ENCODE results near the gene CCDC127. TPM values are rescaled to one million over a fixed set of nuclear protein-coding genes. Genes with fewer than 3 reads are reported as not detected.

CCDC127 gene
- total and polyA plus RNA-seq, 2 of the 13 experiments (the other 11 are each of a cell fraction or from before 2014, with no cell fraction given): 2.9 to 4.3 TPM

DNA sequence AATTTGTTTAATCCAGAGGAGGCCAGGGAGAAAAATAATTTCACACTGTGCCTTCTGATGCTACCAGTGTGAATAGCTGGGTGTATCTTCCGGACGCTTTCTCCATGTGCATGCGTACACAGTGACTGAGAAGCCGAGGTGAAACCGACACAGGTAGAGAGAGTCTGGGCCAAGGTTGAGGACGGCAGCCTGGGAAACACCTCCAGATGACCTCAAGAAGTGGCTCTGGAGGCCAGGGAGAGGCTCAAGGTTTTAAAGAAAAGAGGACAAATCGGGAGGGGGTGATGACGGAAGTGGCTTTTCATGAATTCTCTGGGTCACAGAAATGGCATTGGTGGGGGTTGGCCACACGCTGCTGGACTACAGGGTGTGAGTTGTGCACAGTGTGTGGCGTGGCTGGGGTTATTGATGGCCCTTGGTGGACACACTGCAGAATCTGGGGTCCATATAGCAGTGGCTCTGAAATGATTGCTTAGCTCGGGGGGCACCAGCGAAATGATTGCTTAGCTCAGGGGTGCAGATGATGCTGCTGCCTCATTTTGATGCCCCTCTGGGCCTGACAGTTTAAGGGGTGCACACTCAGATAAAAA, 60.7 kb downstream of the CCDC127 start (continued):
- TF ChIP-seq, protein P1, sequence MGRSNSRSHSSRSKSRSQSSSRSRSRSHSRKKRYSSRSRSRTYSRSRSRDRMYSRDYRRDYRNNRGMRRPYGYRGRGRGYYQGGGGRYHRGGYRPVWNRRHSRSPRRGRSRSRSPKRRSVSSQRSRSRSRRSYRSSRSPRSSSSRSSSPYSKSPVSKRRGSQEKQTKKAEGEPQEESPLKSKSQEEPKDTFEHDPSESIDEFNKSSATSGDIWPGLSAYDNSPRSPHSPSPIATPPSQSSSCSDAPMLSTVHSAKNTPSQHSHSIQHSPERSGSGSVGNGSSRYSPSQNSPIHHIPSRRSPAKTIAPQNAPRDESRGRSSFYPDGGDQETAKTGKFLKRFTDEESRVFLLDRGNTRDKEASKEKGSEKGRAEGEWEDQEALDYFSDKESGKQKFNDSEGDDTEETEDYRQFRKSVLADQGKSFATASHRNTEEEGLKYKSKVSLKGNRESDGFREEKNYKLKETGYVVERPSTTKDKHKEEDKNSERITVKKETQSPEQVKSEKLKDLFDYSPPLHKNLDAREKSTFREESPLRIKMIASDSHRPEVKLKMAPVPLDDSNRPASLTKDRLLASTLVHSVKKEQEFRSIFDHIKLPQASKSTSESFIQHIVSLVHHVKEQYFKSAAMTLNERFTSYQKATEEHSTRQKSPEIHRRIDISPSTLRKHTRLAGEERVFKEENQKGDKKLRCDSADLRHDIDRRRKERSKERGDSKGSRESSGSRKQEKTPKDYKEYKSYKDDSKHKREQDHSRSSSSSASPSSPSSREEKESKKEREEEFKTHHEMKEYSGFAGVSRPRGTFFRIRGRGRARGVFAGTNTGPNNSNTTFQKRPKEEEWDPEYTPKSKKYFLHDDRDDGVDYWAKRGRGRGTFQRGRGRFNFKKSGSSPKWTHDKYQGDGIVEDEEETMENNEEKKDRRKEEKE (IDR thresholded peaks at IDR 0.05): no peak
- TF ChIP-seq, protein P2, sequence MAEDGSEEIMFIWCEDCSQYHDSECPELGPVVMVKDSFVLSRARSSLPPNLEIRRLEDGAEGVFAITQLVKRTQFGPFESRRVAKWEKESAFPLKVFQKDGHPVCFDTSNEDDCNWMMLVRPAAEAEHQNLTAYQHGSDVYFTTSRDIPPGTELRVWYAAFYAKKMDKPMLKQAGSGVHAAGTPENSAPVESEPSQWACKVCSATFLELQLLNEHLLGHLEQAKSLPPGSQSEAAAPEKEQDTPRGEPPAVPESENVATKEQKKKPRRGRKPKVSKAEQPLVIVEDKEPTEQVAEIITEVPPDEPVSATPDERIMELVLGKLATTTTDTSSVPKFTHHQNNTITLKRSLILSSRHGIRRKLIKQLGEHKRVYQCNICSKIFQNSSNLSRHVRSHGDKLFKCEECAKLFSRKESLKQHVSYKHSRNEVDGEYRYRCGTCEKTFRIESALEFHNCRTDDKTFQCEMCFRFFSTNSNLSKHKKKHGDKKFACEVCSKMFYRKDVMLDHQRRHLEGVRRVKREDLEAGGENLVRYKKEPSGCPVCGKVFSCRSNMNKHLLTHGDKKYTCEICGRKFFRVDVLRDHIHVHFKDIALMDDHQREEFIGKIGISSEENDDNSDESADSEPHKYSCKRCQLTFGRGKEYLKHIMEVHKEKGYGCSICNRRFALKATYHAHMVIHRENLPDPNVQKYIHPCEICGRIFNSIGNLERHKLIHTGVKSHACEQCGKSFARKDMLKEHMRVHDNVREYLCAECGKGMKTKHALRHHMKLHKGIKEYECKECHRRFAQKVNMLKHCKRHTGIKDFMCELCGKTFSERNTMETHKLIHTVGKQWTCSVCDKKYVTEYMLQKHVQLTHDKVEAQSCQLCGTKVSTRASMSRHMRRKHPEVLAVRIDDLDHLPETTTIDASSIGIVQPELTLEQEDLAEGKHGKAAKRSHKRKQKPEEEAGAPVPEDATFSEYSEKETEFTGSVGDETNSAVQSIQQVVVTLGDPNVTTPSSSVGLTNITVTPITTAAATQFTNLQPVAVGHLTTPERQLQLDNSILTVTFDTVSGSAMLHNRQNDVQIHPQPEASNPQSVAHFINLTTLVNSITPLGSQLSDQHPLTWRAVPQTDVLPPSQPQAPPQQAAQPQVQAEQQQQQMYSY (CRISPR knock-in tag; IDR thresholded peaks at IDR 0.05): no peak
- TF ChIP-seq CHD4 (IDR thresholded peaks at IDR 0.05; ENCODE audit: borderline replicate concordance, low read length): no peak

DNA sequence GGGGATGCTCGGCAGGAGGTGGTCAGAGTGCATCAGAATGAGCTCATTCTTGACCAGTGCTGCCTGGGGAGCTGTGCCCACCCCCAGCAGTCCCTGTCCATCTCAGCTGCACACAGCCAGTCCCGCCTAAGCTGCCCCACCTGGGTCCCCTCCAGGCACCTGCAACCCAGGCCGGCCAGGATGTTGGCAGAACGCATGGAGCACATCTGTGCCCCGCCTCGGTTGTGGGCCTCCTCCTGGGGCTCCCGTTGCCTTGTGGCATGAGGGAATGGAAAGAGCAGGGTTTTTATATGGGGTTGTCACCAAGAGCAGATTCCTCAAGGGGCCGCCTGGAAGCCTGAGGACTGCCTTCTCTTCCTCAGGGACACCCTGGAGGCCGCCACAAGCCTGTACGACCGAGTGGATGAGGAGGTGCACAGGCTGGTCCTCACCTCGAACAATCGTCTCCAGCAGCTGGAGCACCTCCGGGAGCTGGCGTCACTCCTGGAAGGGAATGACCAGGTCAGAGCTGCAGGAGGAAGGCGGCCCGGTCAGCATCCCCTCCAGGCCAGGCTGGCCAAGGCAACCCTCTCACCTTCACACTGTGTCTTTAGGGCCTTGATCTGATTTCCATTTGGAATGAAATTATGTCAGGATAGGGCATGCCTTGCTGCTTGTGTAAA, 61.4 kb downstream of the CCDC127 start:
- POLR2A ChIA-PET: no interaction called here
- in situ Hi-C loops (cut with HindIII; ENCODE audit: extremely low pct_ligation_motif_present, low pct_unique_long_range_greater_than_20kb) (no loop called here), intact Hi-C loops (cut with micrococcal nuclease; ENCODE audit: unreplicated experiment) (no loop called here)
- Histone ChIP-seq H3K9me3 (ENCODE audit: low read length) (no peaks in the 10 kb centered on the region), H3K36me3 (replicated peaks in 1 of 2; ENCODE audit: control insufficient read depth in 1 of 2, insufficient read depth in 2 of 2, low read length in 2 of 2) (no peaks in the 10 kb centered on the region), H3K4me3 (replicated peaks in 1 of 3; ENCODE audit: insufficient read depth in 1 of 3, low read depth in 2 of 3, low read length in 3 of 3) (no peak overlapping the region), H3K9ac (ENCODE audit: insufficient read depth, low read depth, low read length) (no peak overlapping the region), H4K20me1 (ENCODE audit: insufficient read depth, low read length) (no peaks in the 10 kb centered on the region), H3K79me2 (ENCODE audit: insufficient read depth, low read length) (no peaks in the 10 kb centered on the region), H3K27me3 (ENCODE audit: control insufficient read depth in 1 of 2, insufficient read depth in 2 of 2, low read length in 2 of 2) (peaks cover 6 to 69% of the 10 kb centered on the region in 2 experiments), H3K27ac (ENCODE audit: extremely low read length, insufficient read depth, low read length) (no peak overlapping the region), H3K4me2 (ENCODE audit: low read depth, low read length) (no peak overlapping the region), H3K4me1 (ENCODE audit: insufficient read depth, low read length) (no peaks in the 10 kb centered on the region), H2AFZ (ENCODE audit: low read length) (no peak overlapping the region)
- no peak for FAIRE-seq
- no TSS peak for BruUV-seq (replicated peaks)
- no peak; the same call in 2 of the 3 replicates for ATAC-seq
- no peak for DNase-seq (ENCODE audit: low spot score)
- 23% methylated on average over 15 of the region's 17 CpGs for WGBS (ENCODE audit: low lambda C conversion rate)
- CTCF ChIA-PET (ENCODE audit: low intra/inter-chr PET ratio, low total read pairs): no interaction called here
- no peak for TF ChIP-seq ZNF879 (CRISPR knock-in tag; IDR thresholded peaks at IDR 0.05)
- TF ChIP-seq ZNF556 (CRISPR knock-in tag; IDR thresholded peaks at IDR 0.05; ENCODE audit: borderline replicate concordance): no peak
- TF ChIP-seq ZEB1 (IDR thresholded peaks at IDR 0.05; ENCODE audit: insufficient replicate concordance, low read depth): no peak
- TF ChIP-seq ZNF335 (CRISPR knock-in tag; IDR thresholded peaks at IDR 0.05): no peak
- no peak for TF ChIP-seq PTBP1 (IDR thresholded peaks at IDR 0.05; ENCODE audit: low read depth, low read length, poor library complexity, severe bottlenecking)
- no peak for TF ChIP-seq SOX5 (CRISPR knock-in tag; IDR thresholded peaks at IDR 0.05; ENCODE audit: borderline replicate concordance)
- no peak for TF ChIP-seq MAFK (conservative IDR thresholded peaks at IDR 0.05 in 1 of 2, IDR thresholded peaks at IDR 0.05 in 1 of 2; ENCODE audit: low read length in 2 of 2)
- TF ChIP-seq MIER2 (CRISPR knock-in tag; IDR thresholded peaks at IDR 0.05): no peak
- TF ChIP-seq STAT5B (CRISPR knock-in tag; IDR thresholded peaks at IDR 0.05): no peak

Data from HepG2 (cell line).